Mucosa of gallbladder (tissue), 1 donor: ENCODE results near the gene SULT2B1. TPM values are rescaled to one million over a fixed set of nuclear protein-coding genes. Genes with fewer than 3 reads are reported as not detected.

Source experiments
- DNase-seq: peaks from one replicate; pipeline ENCODE4 v3.0.0-alpha.2; 2020; ENCODE audit warnings: low spot score
- total RNA-seq: library from RNA; stranded (reverse); gene quantifications from one replicate; pipeline ENCODE4 v1.2.1, GENCODE V29; 2021
- donor health status: DM: no; HTN: no; CAD: no.

Gene SULT2B1
- total RNA-seq, 1 donor from 2014 or later = 13.1 TPM

DNA sequence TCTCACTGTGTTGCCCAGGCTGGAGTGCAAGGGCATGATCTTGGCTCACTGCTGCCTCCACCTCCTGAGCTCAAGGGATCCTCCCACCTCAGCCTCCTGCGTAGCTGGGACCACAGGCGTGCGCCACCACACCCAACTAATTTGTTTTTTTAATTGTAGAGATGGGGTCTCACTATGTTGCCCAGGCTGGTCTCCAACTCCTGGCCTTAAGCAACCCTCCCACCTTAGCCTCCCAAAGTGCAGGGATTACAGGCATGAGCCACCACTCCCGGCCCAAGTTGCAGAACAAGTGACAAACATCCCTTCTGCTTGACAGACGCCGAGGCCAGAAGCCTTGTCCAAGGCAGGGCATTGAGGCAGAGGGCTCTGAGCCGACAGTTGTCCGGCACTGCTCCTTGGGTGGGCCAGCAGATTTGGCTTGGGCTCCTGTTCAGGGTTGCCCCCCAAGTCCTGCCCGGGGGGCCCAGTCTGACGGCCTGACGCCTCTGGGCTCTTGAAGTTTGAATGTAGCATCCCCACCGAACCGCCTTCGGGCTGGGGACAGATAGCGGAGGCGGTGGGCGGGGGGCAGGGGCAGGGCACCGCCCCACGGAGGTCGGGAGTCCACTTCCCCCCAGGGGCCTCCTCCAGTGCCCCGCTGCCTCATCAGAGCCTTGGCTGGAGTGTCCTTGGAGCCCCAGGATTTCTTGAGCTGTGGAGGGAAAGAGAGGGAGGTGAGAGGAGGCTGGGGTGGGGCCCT lies 48.9 kb downstream of the SULT2B1 start:
- DNase-seq = no peak

DNA sequence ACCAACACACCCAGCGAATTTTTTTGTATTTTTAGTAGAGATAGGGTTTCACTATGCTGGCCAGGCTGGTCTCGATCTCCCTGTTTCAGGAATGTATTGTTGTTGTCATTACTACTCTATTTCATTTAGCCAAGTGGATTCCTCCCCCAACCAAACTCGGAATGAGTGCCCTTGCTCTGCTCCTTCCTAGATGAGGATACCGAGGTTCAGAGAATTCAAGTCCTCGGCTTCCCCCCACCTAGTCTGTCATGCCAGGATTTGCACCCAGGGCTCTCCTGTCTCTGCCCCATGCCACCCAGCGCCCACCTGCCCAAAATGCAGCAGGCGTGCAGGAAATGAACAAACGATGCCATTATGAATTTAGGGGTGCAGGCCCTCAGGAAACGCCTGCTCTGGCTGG lies 51.0 kb downstream of the SULT2B1 start:
- DNase-seq = no peak

DNA sequence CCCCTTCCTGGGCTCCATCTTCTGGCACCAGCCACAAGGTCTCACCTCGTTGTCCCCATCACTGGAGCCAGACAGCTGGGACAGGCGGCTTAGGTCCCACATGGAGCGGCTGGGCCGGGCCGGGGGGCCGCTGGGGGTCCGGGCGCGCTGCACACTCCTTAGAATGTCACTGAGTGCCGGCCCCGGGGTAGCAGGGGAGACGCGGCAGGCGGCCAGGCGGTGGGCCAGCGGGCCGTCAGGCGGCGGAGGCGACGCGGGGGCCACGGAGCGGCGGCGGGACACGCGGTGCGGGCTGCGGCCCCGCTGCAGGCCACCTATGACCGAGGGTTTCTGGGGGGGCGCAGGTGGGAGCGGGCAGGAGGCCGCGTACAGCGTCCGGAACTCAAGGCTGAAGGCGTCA lies 51.5 kb downstream of the SULT2B1 start:
- DNase-seq = no peak

DNA sequence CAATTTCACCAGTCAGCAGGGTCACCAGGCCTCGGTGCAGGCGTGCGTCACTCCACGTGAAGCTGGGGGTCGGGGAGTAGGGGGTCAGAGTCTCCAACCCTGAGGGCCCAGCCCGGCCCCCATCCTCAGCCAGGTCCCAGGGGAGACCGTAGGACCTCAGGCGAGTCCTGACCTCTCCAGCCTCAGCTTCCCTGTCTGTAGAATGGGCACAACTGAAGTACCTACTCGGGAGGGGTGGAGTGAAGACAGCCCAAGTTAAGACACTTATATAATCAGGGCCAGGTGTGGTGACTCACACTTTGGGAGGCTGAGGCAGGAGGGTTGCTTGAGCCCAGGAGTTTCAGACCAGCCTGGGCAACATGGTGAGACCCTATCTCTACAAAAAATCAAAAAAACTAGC lies 51.9 kb downstream of the SULT2B1 start:
- no peak for DNase-seq

DNA sequence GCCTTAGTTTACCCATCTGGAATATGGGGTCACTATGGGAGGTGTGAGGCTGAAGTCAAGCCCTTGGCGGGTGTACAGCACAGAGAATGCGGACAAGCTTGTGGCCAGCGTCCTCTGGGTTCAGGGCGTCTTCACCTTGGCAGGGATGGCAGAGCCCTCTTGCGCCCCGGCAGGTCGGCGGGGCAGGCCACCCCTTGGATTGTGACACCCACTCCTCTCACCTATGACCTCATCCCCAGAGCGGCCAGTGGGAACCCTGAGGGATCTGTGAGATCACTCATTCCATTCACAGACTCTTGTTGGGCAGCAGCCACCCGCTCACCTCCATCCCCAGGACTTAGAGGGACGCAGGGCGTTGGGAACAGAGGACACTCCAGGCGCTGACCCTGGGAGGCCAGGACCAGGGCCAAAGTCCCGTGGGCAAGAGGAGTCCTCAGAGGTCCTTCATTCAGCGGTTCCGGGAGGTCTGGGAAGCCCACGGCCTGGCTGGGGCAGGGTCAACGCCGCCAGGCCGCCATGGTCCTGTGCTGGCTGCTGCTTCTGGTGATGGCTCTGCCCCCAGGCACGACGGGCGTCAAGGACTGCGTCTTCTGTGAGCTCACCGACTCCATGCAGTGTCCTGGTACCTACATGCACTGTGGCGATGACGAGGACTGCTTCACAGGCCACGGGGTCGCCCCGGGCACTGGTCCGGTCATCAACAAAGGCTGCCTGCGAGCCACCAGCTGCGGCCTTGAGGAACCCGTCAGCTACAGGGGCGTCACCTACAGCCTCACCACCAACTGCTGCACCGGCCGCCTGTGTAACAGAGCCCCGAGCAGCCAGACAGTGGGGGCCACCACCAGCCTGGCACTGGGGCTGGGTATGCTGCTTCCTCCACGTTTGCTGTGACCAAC lies 54.7 kb downstream of the SULT2B1 start, which contains the start of gene SPACA4:
Gene SPACA4, plus strand, starts transcription at position 280 of the 896 bp plus-strand sequence. Its CDS starts 237 bp downstream, at position 517.
- DNase-seq = no peak

DNA sequence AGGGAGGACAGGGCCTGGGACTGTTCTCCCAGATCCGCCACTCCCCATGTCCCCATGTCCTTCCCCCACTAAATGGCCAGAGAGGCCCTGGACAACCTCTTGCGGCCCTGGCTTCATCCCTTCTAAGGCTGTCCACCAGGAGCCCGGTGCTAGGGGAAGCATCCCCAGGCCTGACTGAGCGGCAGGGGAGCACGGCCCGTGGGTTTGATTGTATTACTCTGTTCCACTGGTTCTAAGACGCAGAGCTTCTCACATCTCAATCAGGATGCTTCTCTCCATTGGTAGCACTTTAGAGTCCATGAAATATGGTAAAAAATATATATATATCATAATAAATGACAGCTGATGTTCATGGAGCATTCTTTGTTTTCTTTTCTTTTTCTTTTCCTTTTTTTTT lies 55.4 kb downstream of the SULT2B1 start:
- DNase-seq = no peak

DNA sequence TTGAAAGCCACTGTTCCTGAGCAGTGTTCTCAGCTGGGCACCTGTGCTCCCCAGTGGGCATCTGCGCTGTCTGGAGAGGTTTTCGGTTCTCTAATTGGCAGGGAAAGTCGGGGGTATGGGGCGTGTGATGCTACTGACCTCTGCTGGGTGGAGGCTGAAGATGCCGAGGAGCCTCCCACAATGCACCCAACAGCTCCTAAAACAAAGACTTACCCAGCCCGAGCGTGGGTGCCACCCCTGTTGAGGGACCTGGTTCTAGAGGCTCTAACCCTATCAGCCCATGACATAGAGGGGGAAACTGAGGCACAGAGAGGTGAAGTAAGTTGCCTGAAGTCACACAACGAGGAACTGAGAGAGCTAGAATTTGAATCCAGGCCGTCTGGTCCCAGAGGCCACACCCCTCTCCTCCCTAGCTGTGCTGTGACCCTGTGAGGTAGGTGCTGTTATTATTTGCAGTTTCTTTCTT lies 56.9 kb downstream of the SULT2B1 start:
- no peak for DNase-seq

DNA sequence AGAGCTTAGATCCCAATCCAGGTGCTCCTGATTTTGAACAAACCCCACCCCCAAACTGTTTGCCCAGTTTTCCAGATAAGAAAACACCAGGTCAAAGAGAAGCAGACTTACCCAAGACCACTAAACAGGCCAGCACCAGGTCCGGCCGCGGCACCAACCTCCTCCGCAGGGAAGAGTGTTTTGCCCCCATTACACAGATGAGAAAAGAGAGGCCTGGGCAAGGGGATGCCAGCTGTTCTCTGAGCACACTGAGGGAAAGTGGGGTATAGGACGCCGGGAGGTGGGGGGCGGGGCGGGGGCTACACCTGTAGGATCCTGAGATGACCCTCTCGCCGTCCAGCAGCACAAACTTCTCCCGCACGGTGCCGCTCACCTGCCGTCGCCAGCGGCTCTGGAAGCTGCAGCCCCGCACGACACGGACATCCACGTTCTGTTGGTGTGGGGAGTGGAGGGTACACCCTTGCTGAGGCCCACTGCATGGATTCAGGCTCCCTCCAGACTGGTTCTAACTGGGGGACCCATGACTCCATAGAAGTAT lies 57.7 kb downstream of the SULT2B1 start:
- DNase-seq = no peak

DNA sequence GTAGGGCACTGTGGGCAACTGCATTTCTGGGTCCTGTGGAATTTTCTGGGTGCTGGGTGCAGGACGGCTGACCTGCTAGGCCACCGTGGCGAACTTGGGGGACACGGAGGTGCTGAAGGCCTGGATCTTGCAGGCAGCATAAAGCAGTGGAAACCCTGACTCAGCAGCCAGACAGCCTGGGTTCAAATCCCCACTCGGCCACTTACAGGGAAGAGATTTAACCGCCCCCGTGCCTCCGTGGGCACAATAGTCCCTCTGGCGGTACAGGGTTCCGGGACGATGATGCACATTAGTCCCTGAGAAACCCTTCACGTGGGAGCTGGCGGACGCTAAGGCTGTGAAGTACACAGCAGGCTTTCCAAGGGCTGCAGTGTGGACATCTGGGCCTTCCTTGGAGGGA lies 59.9 kb downstream of the SULT2B1 start:
- DNase-seq = no peak

DNA sequence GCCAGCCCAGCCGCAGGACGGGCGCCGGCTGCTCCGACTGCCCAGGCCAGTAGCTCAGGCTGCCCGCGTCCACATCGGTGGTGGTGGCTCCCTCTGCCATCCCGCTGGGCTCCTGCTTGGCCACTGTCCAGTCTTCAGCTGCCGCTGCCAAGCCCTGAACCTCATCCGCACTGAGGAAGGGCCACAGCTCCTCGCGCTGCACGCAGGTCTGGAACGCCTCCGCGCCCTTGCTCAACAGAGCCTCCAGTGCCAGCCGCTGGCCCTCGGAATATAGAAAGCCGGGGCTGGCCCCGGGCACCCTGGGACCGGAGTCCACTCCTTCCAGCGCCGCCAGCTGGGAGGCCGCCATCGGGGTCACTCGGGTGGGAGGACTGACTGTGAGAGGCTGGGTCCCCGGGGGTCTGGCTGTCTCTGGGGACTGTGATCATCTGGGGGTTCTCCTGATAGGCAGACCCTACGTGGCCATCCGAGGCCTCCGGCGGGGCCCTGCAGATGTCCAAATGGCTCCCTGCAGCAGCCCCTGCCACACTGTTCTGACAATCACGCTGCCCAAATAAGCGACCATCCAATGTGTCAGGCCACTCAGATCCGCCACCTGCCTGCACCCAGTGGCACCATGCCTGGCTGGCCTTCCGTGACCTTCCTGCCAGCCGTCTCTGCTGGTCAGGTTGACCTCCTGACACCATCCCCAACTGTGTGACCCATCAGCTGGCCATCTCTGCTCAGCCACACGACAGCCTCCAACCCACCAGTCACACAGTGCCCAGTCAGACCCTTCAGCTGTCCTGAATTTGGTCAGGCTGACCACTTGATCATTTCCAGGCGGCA lies 61.3 kb downstream of the SULT2B1 start:
- peak; percentile 72 for DNase-seq

DNA sequence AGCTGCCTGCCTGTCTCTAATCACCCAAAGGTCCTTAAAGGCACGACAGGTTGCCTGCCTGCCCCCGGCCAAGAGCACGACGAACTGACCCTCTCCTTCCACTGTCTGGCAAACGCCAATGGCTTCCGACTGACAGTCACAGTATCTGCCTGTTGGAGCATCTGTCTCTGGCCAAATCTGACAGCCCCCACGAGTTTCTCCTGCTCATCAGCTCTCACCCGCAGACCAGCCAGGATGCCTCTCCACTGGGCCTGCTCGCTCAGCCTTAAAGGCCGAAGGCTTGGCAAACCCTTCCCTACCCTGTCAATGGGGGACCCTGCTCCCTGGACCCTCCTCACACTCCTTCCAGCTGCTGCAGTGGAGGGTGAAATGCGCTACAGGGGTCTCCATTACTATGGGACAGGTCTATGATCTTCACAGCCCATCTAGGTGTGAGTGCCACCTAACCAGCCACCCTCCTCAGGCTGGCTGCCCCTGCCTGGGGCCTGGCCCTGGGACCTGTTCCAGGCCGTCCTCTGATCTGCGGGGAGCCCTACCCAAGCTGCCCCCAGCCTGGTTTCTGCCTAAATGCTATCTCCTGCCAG lies 62.0 kb downstream of the SULT2B1 start:
- no peak for DNase-seq

DNA sequence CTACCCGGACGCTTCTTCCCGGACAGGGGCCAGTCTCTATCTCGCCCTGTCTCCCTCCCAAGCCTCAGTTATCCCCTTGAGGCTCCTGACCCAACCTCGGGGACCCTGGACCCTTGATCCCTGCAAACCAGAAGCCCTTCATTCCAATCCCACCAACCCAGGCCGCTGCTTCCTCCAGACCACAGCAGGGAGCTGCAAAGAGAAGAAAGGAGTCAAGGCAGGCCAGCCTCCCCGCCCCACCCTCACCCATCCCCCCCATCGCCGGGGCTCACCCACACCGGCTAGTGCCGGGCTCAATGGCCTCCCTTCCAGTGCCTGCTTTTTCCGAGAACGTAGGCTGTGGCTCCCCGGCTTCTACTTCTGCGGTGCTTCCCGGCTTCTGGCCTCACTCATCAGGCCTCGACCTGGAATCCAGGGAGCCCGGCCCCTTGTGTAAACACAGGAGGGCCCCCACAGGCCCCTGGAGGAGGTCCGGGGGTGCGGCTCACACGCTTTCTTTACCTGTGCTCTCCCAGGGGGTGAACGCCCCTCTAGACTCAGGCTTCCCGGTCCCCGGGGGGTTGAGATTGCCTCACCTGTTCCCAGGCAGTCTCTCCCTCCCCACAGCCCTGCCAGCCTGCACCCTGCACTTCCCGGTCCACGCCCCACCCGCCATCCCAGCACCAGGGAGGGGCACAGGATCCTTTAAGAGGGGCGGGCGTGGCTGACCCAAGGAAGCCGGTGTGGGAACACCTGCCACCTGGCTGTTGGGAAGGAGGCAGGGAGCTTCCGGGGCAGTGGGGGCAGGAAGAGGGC lies 62.7 kb downstream of the SULT2B1 start, which contains the start of gene FAM83E:
Gene FAM83E, minus strand, starts transcription at position 641 of the 795 bp plus-strand sequence. CDS start 1,704 bp downstream, outside the sequence.
- peak; percentile 89 for DNase-seq

DNA sequence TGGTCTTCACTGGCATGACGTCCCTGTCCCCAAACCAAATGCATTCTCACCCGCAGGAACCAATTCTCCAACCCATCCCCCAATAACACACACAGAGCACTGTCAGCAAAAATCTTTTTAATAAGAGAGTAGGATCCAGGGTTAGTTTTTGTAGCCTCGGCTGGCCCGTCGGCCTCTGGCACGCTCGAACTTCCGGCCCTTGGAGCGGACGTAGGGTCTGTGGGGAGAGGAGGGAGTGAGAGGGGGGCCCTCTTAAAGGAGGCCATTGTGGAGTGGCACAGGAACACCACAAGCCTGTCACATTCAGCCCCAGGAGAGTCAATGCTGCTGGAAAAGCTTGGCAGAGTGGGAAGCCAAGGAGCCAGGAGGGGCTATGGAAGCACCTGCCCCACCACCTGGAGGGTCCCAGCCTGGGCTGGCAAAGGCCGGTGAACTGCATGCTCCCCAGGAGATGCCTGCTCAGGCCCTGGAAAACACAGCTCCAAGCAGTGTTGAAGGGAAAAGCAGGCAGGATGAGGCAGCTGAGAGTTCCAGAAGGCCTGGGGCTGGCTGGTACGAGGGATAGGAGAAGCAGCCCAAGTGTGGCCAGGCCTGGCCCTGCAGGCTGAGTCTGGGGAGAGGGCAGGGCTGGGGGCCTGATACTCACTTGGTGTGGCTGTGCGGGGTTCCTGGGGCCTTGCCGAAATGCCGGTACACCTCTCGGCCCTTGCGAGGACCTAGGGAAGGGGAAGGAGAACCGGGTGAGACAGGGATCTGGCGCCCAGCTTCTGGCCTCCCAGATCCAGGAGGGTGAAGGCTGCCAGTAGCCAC lies 63.5 kb downstream of the SULT2B1 start:
- DNase-seq = no peak

DNA sequence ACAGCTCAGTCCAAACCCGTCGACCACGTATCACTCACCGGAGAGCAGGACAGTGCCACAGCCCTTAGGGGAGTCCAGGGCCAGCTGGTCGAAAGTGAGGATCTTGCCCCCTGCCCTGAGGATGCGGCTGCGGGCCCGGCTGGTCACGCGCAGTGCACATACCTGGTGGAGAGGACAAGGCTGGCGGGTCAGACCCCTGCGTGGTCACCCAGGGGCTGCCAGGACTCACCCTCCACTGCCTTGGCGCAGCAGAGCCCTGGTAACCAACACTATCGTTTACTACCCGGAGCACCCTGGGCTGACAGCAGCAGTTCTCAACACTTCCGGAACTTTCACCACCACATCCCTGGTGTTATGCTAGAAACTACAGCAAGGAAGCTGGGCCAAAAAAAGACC lies 64.1 kb downstream of the SULT2B1 start:
- no peak for DNase-seq

DNA sequence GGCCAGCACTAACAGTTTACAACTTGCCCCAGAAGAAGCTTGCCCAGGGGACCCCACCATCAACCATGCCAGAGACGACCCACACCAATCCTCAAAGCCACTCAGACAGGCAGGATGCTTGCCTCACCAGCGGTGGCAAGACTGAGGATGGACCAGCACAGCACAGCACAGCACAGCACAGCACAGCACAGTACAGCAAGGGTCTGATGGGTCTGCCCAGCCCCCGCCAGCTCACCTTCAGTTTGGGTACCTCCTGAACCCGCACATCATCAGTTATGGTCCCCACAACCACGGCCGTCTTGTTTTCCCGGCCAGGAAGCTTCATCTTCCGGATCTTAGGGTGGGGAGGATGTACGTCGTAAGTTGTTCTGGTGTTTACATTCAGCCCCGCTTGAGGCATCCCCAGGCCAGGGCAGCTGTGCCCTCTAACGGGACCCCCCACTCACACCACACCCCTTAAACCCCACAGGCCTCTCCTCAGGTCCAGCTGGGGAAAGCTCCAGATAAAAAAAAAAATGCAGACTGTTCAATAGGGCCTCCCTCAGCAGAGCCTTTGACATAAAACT lies 64.6 kb downstream of the SULT2B1 start:
- DNase-seq = no peak

DNA sequence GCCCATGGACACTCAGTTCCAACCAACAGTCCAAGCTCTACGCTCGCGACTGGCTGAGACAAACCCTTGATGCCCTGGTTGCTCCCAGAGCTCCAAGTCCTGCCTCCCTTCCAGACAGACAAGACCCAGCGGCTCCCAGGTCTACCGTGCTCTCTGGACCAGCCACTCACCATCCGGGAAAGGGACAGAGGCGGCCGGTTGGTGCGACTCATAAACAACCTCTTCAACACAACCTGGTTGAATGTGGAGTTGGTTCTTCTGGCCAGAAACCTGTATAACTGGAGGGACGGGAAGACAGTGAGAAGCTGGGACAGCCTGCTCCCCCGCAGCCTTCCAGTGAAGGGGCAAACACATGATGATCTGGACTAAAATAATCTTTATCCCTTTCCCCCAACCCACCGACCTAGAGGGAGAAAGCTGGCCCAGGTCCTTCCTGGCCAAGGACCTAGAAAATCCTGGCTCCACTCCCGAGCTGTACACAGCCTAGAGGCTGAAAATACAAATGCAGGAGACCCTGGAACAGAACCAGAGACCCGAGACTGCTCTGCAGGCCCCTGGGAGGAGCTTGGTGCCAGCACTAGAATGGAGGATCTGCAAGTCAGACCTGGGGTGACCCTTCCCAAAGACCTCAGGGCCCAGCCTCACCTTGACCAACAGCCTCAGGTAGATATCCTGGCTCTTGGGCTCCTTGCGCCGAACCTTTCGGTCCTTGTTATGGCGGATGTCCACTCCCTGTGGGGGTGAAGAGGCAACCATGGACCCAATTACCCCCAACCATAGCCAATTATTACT lies 65.4 kb downstream of the SULT2B1 start:
- DNase-seq = no peak

DNA sequence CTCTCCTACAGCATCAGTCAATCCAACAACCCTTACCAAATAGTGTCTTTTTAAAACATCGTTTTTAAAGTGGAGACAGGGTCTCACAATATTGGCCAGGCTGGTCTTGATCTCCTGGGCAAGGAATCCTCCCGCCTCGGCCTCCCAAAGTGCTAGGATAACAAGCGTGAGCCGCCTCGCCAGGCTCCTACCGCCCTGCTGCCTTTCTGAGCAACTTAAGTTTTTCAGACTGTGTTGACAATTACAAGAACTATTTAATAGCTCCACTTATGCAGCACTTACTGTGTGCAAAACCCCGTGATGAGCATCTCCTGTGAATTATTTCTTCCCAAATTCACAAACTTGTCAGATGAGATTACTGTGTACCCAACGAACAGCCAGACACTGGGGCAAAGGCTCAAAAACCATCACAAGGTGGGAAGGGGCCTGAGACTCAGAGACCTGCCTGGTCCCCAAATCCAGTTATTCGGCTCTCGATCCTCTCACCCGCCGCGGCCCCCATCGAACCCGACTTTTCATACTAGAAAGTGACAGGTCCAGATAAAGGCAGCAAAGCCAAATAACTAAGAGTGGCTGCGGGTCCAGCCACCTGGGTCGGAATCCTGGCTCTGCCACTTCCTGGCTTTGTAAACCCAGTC lies 66.4 kb downstream of the SULT2B1 start:
- no peak for DNase-seq
